Kidney (tissue), 14 donors: ENCODE data around the gene CEP85. TPM values are rescaled to one million over a fixed set of nuclear protein-coding genes. Genes with fewer than 3 reads are reported as not detected.
A peak's percentile ranks its signal among the peaks of the same experiment; 100 is the strongest.

Experiments used
- DNase-seq, 5 donors: peaks; one replicate each; pipeline ENCODE4 v3.0.0-alpha.2; 2013 to 2020
- FAIRE-seq: peaks from 2 replicates; lab custom pipeline; 2012; peaks lifted over from hg19 to GRCh38; lab: Jason Lieb, UNC
- H3K27ac ChIP-seq, 2 donors: one replicate each; pipeline ENCODE4 v1.7.0; 2013; ENCODE audit warnings: low read depth in 2 of 2, low read length in 2 of 2, inconsistent platforms in 1 of 2
- H3K27me3 ChIP-seq: one replicate; pipeline ENCODE4 v1.7.1; 2013; ENCODE audit warnings: low read length, inconsistent platforms; ENCODE audit not compliant: control insufficient read depth, insufficient read depth
- H3K36me3 ChIP-seq, 3 donors: one replicate each; pipeline versions ENCODE4 v1.7.0 to v1.7.1; 2013; ENCODE audit warnings: low read length in 3 of 3, control low read depth in 1 of 3, inconsistent platforms in 1 of 3; ENCODE audit not compliant: insufficient read depth in 3 of 3, control insufficient read depth in 2 of 3
- H3K4me1 ChIP-seq, 3 donors: one replicate each; pipeline versions ENCODE4 v1.7.0 to v1.7.1; 2013; ENCODE audit warnings: low read length in 3 of 3, inconsistent platforms in 1 of 3, low read depth in 1 of 3; ENCODE audit not compliant: control insufficient read depth in 2 of 3, insufficient read depth in 2 of 3
- H3K4me3 ChIP-seq, 3 donors: one replicate each; pipeline versions ENCODE4 v1.7.0 to v1.8.1; 2013; ENCODE audit warnings: low read length in 3 of 3, control low read depth in 1 of 3, inconsistent platforms in 1 of 3
- H3K9ac ChIP-seq, 3 donors: one replicate each; pipeline versions ENCODE4 v1.7.0 to v1.7.1; 2013; ENCODE audit warnings: low read length in 3 of 3, control low read depth in 1 of 3, inconsistent platforms in 1 of 3
- H3K9me3 ChIP-seq, 3 donors: one replicate each; pipeline versions ENCODE4 v1.7.0 to v1.7.1; 2013; ENCODE audit warnings: low read length in 3 of 3, control low read depth in 1 of 3, inconsistent platforms in 1 of 3; ENCODE audit not compliant: control insufficient read depth in 2 of 3, insufficient read depth in 1 of 3
- intact Hi-C: fragments of 100-400 bp; cut with DNase I; formaldehyde crosslinking; loops from one replicate; pipeline ENCODE4 v1.11.1; 2022
- polyA plus RNA-seq: library from polyadenylated mRNA; stranded (reverse); fragments of 350-450 nt; fragmentation: Illumina TruSeq; extraction: RNeasy Lipid Tissue Mini Kit (QIAGEN cat#74804); gene quantifications from one replicate; pipeline ENCODE4 v1.2.3, GENCODE V29; 2014; ENCODE audit warnings: low read depth, low replicate concordance; ENCODE audit not compliant: insufficient read depth
- total RNA-seq: library from RNA; stranded (reverse); fragmentation: NEBNext Ultra II Directional; extraction: Animal tissue kit (Norgen Biotek cat#: 25700); gene quantifications from one replicate; pipeline ENCODE4 v1.2.1, GENCODE V29; 2021
- TF ChIP-seq, protein P1 (sequence below): IDR thresholded peaks from 3 replicates; pipeline ENCODE4 v1.5.1; 2012; ENCODE audit warnings: mild to moderate bottlenecking, moderate library complexity, borderline replicate concordance; ENCODE audit not compliant: insufficient read depth; ENCODE audit errors: extremely low read depth
- donor health status: control.
- donor health status: control.
- donor health status: control.
- donor health status: control.
- donor health status: control.
- donor health status: DM: yes; HTN: yes; CAD: no.
- donor health status: Normal renal cell carcinoma (clear cell type).

The CEP85 gene
- total and polyA plus RNA-seq, 2 donors from 2014 or later, result 8.4 to 8.5 TPM

DNA sequence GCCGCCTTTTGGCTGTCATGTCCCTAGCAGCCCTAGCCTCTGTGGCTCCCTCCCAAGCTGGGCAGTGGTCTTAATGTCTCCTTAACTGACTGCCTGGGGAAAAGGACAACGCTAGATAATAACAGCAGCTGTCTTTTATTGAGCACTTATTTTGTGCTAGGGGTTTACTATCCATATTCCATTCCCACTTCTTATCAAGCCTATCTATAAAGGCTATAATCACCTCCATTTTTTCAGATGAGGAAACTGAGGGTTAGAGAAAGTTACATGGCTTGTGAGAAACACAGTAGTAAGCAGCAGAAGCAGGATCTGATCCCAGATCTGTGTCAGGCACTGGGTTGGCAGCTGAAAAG, 52.0 kb downstream of the CEP85 start:
- FAIRE-seq (no peak), DNase-seq (peak in 1 of 5 donors; percentile 10)
- TF ChIP-seq, protein P1, sequence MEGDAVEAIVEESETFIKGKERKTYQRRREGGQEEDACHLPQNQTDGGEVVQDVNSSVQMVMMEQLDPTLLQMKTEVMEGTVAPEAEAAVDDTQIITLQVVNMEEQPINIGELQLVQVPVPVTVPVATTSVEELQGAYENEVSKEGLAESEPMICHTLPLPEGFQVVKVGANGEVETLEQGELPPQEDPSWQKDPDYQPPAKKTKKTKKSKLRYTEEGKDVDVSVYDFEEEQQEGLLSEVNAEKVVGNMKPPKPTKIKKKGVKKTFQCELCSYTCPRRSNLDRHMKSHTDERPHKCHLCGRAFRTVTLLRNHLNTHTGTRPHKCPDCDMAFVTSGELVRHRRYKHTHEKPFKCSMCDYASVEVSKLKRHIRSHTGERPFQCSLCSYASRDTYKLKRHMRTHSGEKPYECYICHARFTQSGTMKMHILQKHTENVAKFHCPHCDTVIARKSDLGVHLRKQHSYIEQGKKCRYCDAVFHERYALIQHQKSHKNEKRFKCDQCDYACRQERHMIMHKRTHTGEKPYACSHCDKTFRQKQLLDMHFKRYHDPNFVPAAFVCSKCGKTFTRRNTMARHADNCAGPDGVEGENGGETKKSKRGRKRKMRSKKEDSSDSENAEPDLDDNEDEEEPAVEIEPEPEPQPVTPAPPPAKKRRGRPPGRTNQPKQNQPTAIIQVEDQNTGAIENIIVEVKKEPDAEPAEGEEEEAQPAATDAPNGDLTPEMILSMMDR, result no peak
- H3K27ac ChIP-seq, result no peak overlapping the region
- H3K4me3 ChIP-seq, result no peak overlapping the region
- no peak overlapping the region for H3K9ac ChIP-seq
- H3K9me3 ChIP-seq, result no peaks in the 10 kb centered on the region
- no peaks in the 10 kb centered on the region for H3K27me3 ChIP-seq
- peaks cover 0 to 6% (median 0%) of the 10 kb centered on the region in 3 donors for H3K4me1 ChIP-seq
- intact Hi-C loops, result no loop called here
- H3K36me3 ChIP-seq, result no peaks in the 10 kb centered on the region

DNA sequence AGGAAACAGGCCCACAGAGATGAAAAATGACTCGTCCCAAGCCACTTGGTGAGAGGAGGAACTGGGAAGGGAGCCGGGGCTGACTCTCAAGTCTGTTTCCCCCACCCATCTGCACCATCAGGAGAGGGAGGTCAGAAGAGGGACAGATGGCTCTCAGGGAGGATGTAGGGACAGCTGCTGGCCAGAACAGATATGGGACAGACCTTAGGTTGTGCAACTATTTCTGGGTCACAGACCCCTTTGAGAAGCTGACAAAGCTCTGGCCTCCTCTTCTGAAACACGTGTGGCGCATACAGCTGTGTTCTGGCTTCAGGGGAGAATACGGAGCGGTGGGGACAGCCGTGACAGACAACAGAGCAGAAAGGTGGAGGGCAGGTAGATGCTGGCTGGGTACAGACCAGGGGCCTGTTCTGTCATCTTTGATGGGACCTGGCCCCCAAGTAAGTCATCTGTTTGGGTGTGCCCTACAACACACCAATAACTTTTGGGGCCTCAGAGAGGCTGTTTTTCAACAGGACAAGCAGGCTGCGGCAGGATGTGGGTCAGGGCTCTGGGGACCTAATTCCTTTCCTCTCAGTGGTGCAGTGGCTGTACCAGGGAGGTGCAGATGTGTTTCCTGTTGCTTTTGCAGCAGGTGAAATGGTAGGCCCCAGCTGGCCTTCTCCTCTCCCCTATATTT, 53.2 kb downstream of the CEP85 start:
- Histone ChIP-seq H3K4me1 (peaks cover 0 to 5% (median 0%) of the 10 kb centered on the region in 3 donors), H3K27ac (no peak overlapping the region), H3K4me3 (no peak overlapping the region), H3K9me3 (no peaks in the 10 kb centered on the region), H3K27me3 (no peaks in the 10 kb centered on the region), H3K9ac (no peak overlapping the region), H3K36me3 (no peaks in the 10 kb centered on the region)
- intact Hi-C loops, result no loop called here
- FAIRE-seq (no peak), DNase-seq (peak in 1 of 5 donors; percentile 72)
- TF ChIP-seq, protein P1, result no peak

DNA sequence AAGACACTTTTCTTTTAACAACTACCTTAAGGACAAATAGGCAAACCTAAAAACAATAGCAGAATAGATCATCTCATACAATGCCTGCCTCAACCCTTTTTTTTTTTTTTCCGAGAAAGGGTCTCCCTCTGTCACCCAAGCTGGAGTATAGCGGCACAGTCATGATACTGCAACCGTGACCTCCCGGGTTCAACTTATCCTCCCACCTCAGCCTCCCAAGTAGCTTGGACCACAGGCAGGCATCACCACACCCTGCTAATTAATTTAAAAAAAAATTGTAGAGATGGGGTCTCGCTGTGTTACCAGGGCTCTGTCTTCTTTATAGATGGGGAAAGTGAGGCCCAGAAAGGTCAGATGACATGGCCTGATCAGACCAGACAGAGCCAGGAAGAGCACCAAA, 53.8 kb downstream of the CEP85 start:
- Histone ChIP-seq H3K9me3 (no peaks in the 10 kb centered on the region), H3K36me3 (no peaks in the 10 kb centered on the region), H3K27me3 (no peaks in the 10 kb centered on the region), H3K4me3 (no peak overlapping the region), H3K4me1 (peaks cover 0 to 5% (median 0%) of the 10 kb centered on the region in 3 donors), H3K27ac (no peak overlapping the region), H3K9ac (no peak overlapping the region)
- DNase-seq, result peak in 1 of 5 donors; percentile 8
- no peak for FAIRE-seq
- intact Hi-C loops, result no loop called here
- TF ChIP-seq, protein P1, result no peak
